ENCODE measurements around the gene COPS6. TPM values are rescaled to one million over a fixed set of nuclear protein-coding genes. Genes with fewer than 3 reads are reported as not detected.
A peak's percentile ranks its signal among the peaks of the same experiment; 100 is the strongest.

COPS6 gene
- total RNA-seq (2022) = 97.1 and 110 TPM in 2 replicates
- Bru-seq, nascent RNA = percentile 71 among the genes with signal in this experiment
- BruChase-seq, experiment 1, labeled RNA remaining after a 6-hour chase = percentile 91 among the genes with signal in this experiment
- percentile 83 among the genes with signal in this experiment for BruChase-seq, experiment 2, labeled RNA remaining after a 2-hour chase
- long read RNA-seq, transcript COPS6-202 (10 exons, 1,107 nt) = minor isoform, 6 of 284 reads
- long read RNA-seq, transcript COPS6-201 (10 exons, 1,432 nt) = major isoform, 260 of 284 reads
- long read RNA-seq, partial matches to known transcripts = 6 of 284 reads
- long read RNA-seq, other reads (novel, unspliced or antisense) = 11 of 284 reads

DNA sequence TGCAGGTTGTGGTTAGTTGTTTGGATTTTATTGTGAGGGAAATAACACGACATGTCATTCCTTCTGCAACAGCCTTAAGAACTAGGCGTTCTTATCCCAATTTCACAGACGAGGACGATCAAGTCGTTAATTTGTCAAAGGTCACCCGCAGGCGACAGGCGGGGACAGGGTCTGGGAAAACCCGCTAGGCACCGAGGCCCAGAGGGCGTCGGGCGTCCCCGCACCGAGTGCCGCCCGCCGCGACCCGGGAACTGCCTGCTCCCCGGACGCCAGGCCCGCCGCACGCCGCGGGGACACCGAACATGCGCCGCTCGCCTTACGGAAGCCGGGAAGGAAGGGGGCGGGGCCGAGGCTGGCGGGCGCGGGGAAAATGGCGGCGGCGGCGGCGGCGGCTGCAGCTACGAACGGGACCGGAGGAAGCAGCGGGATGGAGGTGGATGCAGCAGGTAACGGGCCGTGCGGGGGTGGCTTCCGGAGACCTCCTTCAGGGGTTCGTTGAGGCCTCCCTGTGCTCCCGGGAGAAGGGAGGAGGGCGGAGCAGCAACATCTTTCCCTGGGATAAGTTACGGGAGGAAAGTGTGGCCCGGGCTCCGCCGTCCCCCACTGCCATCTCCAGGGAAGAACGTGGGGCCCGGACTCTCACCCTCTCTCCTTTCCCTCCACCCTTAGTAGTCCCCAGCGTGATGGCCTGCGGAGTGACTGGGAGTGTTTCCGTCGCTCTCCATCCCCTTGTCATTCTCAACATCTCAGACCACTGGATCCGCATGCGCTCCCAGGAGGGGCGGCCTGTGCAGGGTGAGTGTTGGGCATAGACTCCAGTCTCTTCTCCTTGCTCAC, at the start of gene COPS6:
Gene COPS6, plus strand, starts transcription at position 349 of the 837 bp plus-strand sequence. Its CDS starts 22 bp downstream, at position 371.
- CTCF ChIA-PET = interaction anchor here (0.7 kb wide), 1 partner anchor 9 kb away, joined by 3 read pairs; no protein-coding TSS in a partner anchor

DNA sequence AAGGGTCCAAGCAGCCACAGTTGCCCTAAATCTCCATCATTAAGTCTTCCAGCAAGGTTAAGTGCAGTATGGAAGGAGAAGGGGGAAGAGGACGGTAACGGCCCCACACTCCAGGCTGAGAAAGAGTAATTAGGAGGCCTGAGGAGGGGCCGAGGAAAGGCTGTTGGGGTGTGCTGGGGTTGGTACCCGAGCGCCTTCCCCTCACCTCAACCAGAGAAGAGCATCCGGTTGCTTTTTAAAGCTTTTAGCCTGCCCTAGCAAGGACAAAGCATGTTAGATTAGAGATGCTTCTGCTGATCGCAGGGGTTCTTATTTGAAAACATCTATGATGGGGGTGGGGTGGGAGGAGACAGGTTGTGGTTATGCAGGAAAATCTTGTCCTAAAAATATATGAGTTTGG, 48.2 kb upstream of the COPS6 start:
- H3K27me3 Mint-ChIP-seq (ENCODE audit: unreplicated experiment) = no peaks in the 10 kb centered on the region
- BruUV-seq (replicated peaks) = no TSS peak
- no peak overlapping the region for H3K4me3 Mint-ChIP-seq (ENCODE audit: low read depth, unreplicated experiment)
- TF ChIP-seq, protein P1, sequence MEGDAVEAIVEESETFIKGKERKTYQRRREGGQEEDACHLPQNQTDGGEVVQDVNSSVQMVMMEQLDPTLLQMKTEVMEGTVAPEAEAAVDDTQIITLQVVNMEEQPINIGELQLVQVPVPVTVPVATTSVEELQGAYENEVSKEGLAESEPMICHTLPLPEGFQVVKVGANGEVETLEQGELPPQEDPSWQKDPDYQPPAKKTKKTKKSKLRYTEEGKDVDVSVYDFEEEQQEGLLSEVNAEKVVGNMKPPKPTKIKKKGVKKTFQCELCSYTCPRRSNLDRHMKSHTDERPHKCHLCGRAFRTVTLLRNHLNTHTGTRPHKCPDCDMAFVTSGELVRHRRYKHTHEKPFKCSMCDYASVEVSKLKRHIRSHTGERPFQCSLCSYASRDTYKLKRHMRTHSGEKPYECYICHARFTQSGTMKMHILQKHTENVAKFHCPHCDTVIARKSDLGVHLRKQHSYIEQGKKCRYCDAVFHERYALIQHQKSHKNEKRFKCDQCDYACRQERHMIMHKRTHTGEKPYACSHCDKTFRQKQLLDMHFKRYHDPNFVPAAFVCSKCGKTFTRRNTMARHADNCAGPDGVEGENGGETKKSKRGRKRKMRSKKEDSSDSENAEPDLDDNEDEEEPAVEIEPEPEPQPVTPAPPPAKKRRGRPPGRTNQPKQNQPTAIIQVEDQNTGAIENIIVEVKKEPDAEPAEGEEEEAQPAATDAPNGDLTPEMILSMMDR (IDR thresholded peaks at IDR 0.05; ENCODE audit: unreplicated experiment) = no peak
- H3K4me1 Mint-ChIP-seq (ENCODE audit: low read depth, unreplicated experiment) = no peaks in the 10 kb centered on the region
- peaks cover 3% of the 10 kb centered on the region for H3K36me3 Mint-ChIP-seq (ENCODE audit: insufficient read depth, unreplicated experiment)
- CTCF ChIA-PET = no interaction called here
- no peaks in the 10 kb centered on the region for H3K9me3 Mint-ChIP-seq (ENCODE audit: low read depth, unreplicated experiment)
- intact Hi-C loops (cut with micrococcal nuclease; ENCODE audit: unreplicated experiment) = no loop called here
- no peak for DNase-seq
- no peak overlapping the region for H3K27ac Mint-ChIP-seq (ENCODE audit: unreplicated experiment)

More for the DNA sequence above, at the start of gene COPS6:
- TF ChIP-seq, protein P1 (IDR thresholded peaks at IDR 0.05; ENCODE audit: unreplicated experiment) = no peak
- Mint-ChIP-seq H3K4me1 (ENCODE audit: low read depth, unreplicated experiment) (peaks cover 11% of the 10 kb centered on the region), H3K27ac (ENCODE audit: unreplicated experiment) (peak within 1 kb of the TSS; percentile 9), H3K9me3 (ENCODE audit: low read depth, unreplicated experiment) (no peaks in the 10 kb centered on the region), H3K36me3 (ENCODE audit: insufficient read depth, unreplicated experiment) (peaks cover 52% of the 10 kb centered on the region), H3K27me3 (ENCODE audit: unreplicated experiment) (no peaks in the 10 kb centered on the region), H3K4me3 (ENCODE audit: low read depth, unreplicated experiment) (peak within 1 kb of the TSS; percentile 79)
- BruUV-seq (replicated peaks) = TSS peak; percentile 12
- intact Hi-C loops (cut with micrococcal nuclease; ENCODE audit: unreplicated experiment) = no loop called here
- peak; percentile 88 for DNase-seq

DNA sequence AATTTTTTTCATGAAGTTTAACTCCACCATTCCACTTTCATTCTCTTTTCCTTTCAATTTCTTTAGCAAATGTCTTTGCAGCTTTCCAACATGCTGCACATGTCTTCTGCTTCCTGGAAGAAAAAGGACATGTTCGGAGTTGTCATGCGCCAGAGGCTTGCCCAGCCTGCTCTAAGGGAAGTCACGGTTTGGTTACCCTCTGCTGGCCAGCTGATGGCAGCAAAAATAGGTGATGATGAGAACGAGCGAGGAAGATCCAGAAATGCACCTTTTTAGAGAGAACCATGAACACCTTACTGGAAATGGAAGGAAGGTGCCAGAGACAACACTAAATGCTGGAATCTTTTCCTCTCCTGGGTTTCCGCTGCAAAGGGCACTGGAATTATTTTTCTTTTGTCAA, 44.1 kb upstream of the COPS6 start:
- TF ChIP-seq, protein P1 (IDR thresholded peaks at IDR 0.05; ENCODE audit: unreplicated experiment) = no peak
- intact Hi-C loops (cut with micrococcal nuclease; ENCODE audit: unreplicated experiment) = no loop called here
- DNase-seq = no peak
- no peak overlapping the region for H3K27ac Mint-ChIP-seq (ENCODE audit: unreplicated experiment)
- H3K36me3 Mint-ChIP-seq (ENCODE audit: insufficient read depth, unreplicated experiment) = peaks cover 4% of the 10 kb centered on the region
- H3K4me1 Mint-ChIP-seq (ENCODE audit: low read depth, unreplicated experiment) = no peaks in the 10 kb centered on the region
- H3K27me3 Mint-ChIP-seq (ENCODE audit: unreplicated experiment) = no peaks in the 10 kb centered on the region
- H3K9me3 Mint-ChIP-seq (ENCODE audit: low read depth, unreplicated experiment) = no peaks in the 10 kb centered on the region
- CTCF ChIA-PET = no interaction called here
- H3K4me3 Mint-ChIP-seq (ENCODE audit: low read depth, unreplicated experiment) = no peak overlapping the region
- BruUV-seq (replicated peaks) = no TSS peak

DNA sequence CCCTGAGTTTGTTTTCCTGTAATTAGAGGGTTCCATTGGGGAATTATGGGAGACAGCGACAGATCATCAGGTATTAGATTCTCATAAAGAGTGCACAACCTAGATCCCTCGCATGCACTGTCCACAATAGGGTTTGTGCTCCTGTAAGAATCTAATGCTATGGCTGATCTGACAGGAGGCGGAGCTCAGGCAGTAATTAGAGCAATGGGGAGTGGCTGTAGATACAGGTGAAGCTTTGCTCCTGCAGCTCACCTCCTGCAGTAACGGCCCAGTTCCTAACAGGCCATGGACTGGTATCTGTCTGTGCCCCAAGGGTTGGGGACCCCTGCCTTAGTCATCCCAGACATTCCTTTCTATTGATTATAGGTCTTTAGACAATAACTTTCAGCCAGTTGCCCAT, 40.1 kb upstream of the COPS6 start:
- H3K27ac Mint-ChIP-seq (ENCODE audit: unreplicated experiment) = no peak overlapping the region
- no peaks in the 10 kb centered on the region for H3K9me3 Mint-ChIP-seq (ENCODE audit: low read depth, unreplicated experiment)
- DNase-seq = no peak
- BruUV-seq (replicated peaks) = no TSS peak
- peaks cover 7% of the 10 kb centered on the region for H3K36me3 Mint-ChIP-seq (ENCODE audit: insufficient read depth, unreplicated experiment)
- no peaks in the 10 kb centered on the region for H3K27me3 Mint-ChIP-seq (ENCODE audit: unreplicated experiment)
- TF ChIP-seq, protein P1 (IDR thresholded peaks at IDR 0.05; ENCODE audit: unreplicated experiment) = no peak
- H3K4me1 Mint-ChIP-seq (ENCODE audit: low read depth, unreplicated experiment) = peaks cover 7% of the 10 kb centered on the region
- no peak overlapping the region for H3K4me3 Mint-ChIP-seq (ENCODE audit: low read depth, unreplicated experiment)
- intact Hi-C loops (cut with micrococcal nuclease; ENCODE audit: unreplicated experiment) = no loop called here
- CTCF ChIA-PET = no interaction called here
